NCI-H82 treated with DMSO at 0.1 percent for 48 hours (cell line): ENCODE measurements around the gene VPS35L.
"Not testable (repeated sequence)": the region's sequence is repeated elsewhere in the genome, so short reads cannot be mapped to it uniquely, and the experiment has no call there.

Experiments
- DNase-seq: peaks from one replicate; lab custom pipeline; 2025; ENCODE audit not compliant: unreplicated experiment; lab: John Stamatoyannopoulos, UW

Gene VPS35L

GRCh38 chr16:19644877-19645276, 89.4 kb downstream of the VPS35L start:
- no peak for DNase-seq

- no peak for DNase-seq
Observed at GRCh38 chr16:19645557-19645981, 90.1 kb downstream of the VPS35L start.

- no peak for DNase-seq
Observed at GRCh38 chr16:19649980-19650379, 94.5 kb downstream of the VPS35L start.

GRCh38 chr16:19654147-19654546, 98.6 kb downstream of the VPS35L start:
- DNase-seq: no peak

GRCh38 chr16:19655242-19655777, 99.8 kb downstream of the VPS35L start:
- no peak for DNase-seq

- DNase-seq: no peak
Observed at GRCh38 chr16:19657831-19658230, 102.3 kb downstream of the VPS35L start.

GRCh38 chr16:19659554-19659953, 104.1 kb downstream of the VPS35L start:
- no peak for DNase-seq

GRCh38 chr16:19660432-19660831, 104.9 kb downstream of the VPS35L start:
- no peak for DNase-seq

- no peak for DNase-seq
Observed at GRCh38 chr16:19662351-19662750, 106.8 kb downstream of the VPS35L start.

GRCh38 chr16:19664166-19664565, 108.7 kb downstream of the VPS35L start:
- no peak for DNase-seq

- not testable (repeated sequence) for DNase-seq
Observed at GRCh38 chr16:19665313-19665712, 109.8 kb downstream of the VPS35L start.

GRCh38 chr16:19666477-19666876, 111.0 kb downstream of the VPS35L start:
- no peak for DNase-seq

GRCh38 chr16:19672378-19672777, 116.9 kb downstream of the VPS35L start:
- DNase-seq: no peak

GRCh38 chr16:19674485-19674884, 119.0 kb downstream of the VPS35L start:
- DNase-seq: no peak

GRCh38 chr16:19677402-19677801, 121.9 kb downstream of the VPS35L start:
- no peak for DNase-seq

- DNase-seq: no peak
Observed at GRCh38 chr16:19678804-19679203, 123.3 kb downstream of the VPS35L start.

- DNase-seq: not testable (repeated sequence)
Observed at GRCh38 chr16:19679281-19679680, 123.8 kb downstream of the VPS35L start.

GRCh38 chr16:19680881-19681340, 125.4 kb downstream of the VPS35L start:
- DNase-seq: no peak

- DNase-seq: no peak
Observed at GRCh38 chr16:19681637-19682036, 126.1 kb downstream of the VPS35L start.

- DNase-seq: no peak
Observed at GRCh38 chr16:19683453-19684236, 128.1 kb downstream of the VPS35L start.

- no peak for DNase-seq
Observed at GRCh38 chr16:19685176-19685575, 129.7 kb downstream of the VPS35L start.

GRCh38 chr16:19687279-19687678, 131.8 kb downstream of the VPS35L start:
- no peak for DNase-seq
